GM12878 (cell line): ENCODE data around the gene DYRK1B. TPM values are rescaled to one million over a fixed set of nuclear protein-coding genes. Genes with fewer than 3 reads are reported as not detected.

Experiments used
- BCLAF1 ChIP-seq: fragments of 450-650 bp; IDR thresholded peaks from 2 replicates; pipeline ENCODE4 v1.6.1; 2017; ENCODE audit warnings: antibody characterized with exemption, mild to moderate bottlenecking, moderate library complexity
- JUND ChIP-seq: IDR thresholded peaks from 2 replicates; pipeline ENCODE4 v1.6.1; 2012; ENCODE audit warnings: low read depth, mild to moderate bottlenecking, low read length, improper control_type of control experiment, moderate library complexity
- SREBF2 ChIP-seq: IDR thresholded peaks from 2 replicates; pipeline ENCODE4 v1.6.1; 2012; ENCODE audit warnings: mild to moderate bottlenecking, low read length
- USF1 ChIP-seq: IDR thresholded peaks from 2 replicates; pipeline ENCODE4 v1.6.1; 2011; ENCODE audit warnings: borderline replicate concordance, low read depth, mild to moderate bottlenecking, moderate library complexity, mixed read lengths, low read length; ENCODE audit not compliant: insufficient read depth; ENCODE audit errors: extremely low read length
- ZBTB40 ChIP-seq: fragments of 450-650 bp; IDR thresholded peaks from 2 replicates; pipeline ENCODE4 v1.6.1; 2016; ENCODE audit warnings: mild to moderate bottlenecking, moderate library complexity, borderline replicate concordance
- polyA plus RNA-seq, 11 experiments: library from polyadenylated mRNA; depleted of rRNA in 4 of 11; unstranded in 6 of 11; stranded (reverse) in 5 of 11; fragments of >200 nt; fragmentation: Nextera tagmentation in 4 of 11; fragmentation: Illumina TruSeq in 1 of 11; extraction: Ambion mirVana in 4 of 11; extraction: Trizol in 1 of 11; gene quantifications; 1 replicate in 1 of 11; 2 replicates in 10 of 11; pipeline versions ENCODE4 v1.2.1 to v1.2.3, GENCODE V29; 2011 to 2016; ENCODE audit warnings: inconsistent platforms in 2 of 11, missing spikeins in 2 of 11, low read depth in 1 of 11
- total RNA-seq, 4 experiments: library from RNA; depleted of rRNA in 3 of 4; stranded (reverse); fragments of >200 nt in 3 of 4; fragmentation: Illumina TruSeq in 1 of 4; extraction: Trizol in 1 of 4; gene quantifications; 2 replicates each; pipeline versions ENCODE4 v1.2.1 to v1.2.3, GENCODE V29; 2013 to 2021

Gene DYRK1B
- total and polyA plus RNA-seq, 10 of the 15 experiments (the other 5 are each of a cell fraction or from before 2014, with no cell fraction given), result 0.07 to 10.2 (median 3.4) TPM; not detected in 1

GRCh38 chr19:39848392-39848791 is 14.4 kb upstream of the DYRK1B start (continued):
- TF ChIP-seq USF1, result no peak
- no peak for TF ChIP-seq JUND
- TF ChIP-seq BCLAF1, result no peak
- TF ChIP-seq ZBTB40, result no peak
- no peak for TF ChIP-seq SREBF2
